GM12801 (cell line): ENCODE measurements around the gene OXLD1.

Experiments
- TF ChIP-seq, protein P1 (sequence below): IDR thresholded peaks from one replicate; pipeline ENCODE4 v1.5.1; 2011; ENCODE audit warnings: control low read depth; ENCODE audit not compliant: insufficient read length; ENCODE audit errors: extremely low read depth

OXLD1 gene

DNA sequence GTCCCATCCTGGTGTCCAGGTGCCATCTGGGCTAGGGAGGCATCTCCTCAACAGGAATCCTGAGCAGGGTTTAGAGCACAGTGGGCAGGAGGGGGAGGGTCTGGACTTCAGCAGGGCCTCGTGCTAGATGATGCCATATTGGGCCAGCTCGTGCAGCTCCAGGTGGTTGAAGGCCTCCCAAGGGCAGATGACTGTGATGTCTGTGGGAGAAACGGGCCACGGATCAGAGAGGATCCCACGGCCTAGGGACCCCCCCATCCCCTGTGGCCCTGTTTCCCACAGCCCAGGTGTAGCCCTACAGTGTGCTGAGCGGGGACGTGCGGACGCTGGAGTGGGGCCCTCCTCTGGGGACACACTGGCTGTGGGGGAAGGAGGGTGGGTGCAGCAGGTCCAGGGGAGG lies 15.5 kb downstream of the OXLD1 start:
- TF ChIP-seq, protein P1, sequence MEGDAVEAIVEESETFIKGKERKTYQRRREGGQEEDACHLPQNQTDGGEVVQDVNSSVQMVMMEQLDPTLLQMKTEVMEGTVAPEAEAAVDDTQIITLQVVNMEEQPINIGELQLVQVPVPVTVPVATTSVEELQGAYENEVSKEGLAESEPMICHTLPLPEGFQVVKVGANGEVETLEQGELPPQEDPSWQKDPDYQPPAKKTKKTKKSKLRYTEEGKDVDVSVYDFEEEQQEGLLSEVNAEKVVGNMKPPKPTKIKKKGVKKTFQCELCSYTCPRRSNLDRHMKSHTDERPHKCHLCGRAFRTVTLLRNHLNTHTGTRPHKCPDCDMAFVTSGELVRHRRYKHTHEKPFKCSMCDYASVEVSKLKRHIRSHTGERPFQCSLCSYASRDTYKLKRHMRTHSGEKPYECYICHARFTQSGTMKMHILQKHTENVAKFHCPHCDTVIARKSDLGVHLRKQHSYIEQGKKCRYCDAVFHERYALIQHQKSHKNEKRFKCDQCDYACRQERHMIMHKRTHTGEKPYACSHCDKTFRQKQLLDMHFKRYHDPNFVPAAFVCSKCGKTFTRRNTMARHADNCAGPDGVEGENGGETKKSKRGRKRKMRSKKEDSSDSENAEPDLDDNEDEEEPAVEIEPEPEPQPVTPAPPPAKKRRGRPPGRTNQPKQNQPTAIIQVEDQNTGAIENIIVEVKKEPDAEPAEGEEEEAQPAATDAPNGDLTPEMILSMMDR: no peak

DNA sequence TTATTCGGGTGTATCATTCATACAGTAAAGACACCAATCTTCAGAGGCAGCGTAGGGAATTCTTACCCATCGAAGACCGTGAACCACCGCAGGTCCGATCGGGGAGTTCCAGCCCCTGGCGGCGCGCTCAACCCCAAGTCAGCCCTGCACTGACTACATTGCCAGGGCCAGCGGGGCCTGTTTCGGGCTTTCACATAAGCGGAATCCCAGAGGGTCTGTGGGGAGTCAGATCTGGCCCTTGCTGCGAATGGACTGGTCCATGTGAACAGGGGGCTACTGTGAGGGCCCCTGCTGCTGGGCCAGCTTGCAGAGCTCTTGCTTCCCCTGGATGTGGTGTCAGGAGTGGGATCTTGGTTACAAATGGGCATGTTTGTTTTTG lies 17.7 kb downstream of the OXLD1 start:
- TF ChIP-seq, protein P1: no peak

DNA sequence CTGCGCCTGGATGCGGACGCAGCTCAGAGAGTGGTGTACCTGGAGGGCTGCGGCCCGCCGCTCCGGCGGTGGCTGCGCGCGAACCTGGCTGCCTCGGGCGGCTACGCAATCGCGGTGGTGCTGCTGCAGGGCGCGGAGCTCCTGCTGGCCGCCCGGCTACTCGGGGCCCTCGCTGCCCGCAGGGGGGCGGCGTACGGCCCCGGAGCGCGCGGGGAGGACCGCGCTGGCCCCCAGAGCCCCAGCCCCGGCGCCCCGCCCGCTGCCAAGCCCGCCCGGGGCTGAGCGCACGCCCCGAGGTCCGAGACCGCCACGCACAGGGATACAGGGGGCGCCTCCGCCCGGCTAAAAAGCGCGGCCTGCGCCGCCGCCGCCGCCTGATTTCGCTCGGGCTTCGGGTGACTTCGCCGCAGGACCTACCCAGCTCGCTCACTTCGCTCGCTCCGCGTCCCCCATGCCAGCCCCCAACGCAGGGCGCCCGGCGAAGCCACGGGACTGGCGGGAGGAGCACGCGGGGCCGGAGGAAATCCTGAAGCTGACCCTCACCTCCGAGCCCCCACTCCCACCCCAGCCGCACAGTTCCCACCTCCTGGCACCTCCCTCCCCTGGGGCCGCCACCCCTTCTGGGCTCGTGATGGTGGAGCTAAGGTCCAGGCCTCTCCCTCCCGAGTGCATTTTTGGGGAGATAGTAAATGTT lies 18.2 kb downstream of the OXLD1 start:
- TF ChIP-seq, protein P1: no peak

DNA sequence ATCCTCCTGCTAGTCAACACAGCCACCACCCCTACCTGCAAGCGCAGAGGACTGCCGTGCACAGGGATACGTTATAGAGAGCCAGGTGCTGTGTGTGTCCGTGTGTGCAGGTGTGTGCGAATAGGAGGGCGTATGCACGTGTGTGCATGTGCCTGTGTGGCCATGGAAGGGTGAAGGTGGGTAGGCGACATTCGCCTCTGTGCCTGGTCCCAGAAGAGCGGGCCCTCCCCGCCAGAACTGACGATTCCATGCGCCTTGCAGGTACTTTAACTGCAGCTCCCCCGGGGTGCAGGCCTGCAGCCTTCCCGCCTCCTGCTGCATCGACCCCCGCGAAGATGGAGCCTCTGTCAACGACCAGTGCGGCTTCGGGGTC lies 18.8 kb downstream of the OXLD1 start:
- TF ChIP-seq, protein P1: no peak

DNA sequence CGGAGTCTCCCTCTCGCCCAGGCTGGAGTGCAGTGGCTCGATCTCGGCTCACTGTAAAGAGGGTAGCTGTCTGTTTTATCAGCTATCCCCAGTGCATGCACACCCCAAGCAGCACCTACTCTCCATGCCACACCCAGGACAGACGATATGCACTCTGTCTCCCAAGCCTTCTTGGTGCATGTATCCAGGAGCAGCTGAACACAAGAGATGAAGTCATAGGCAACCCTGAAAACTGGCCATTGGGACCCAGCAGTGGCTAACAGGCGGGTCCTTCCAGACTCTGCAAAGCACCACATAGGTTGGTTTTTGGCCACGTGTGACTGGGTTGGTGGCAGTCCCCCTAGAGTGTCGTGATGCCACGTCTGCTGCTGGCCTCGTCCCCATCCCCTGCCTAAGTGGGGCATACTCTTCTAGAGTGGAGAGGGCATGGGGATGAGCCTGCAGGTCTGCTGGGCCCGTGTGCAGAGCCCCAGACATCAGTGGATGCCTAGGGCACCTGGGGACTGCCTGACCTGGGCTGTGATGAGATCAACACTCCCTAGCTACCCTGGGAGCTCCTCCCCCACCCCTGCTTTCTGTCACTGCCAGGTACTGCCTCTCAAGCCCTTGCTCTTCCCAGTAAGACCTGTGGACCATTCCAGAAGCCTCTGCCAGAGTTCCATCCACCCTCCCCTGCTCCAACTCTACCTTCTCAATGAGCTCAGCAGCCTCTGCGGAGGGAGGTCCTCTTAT lies 19.4 kb downstream of the OXLD1 start:
- TF ChIP-seq, protein P1: no peak

DNA sequence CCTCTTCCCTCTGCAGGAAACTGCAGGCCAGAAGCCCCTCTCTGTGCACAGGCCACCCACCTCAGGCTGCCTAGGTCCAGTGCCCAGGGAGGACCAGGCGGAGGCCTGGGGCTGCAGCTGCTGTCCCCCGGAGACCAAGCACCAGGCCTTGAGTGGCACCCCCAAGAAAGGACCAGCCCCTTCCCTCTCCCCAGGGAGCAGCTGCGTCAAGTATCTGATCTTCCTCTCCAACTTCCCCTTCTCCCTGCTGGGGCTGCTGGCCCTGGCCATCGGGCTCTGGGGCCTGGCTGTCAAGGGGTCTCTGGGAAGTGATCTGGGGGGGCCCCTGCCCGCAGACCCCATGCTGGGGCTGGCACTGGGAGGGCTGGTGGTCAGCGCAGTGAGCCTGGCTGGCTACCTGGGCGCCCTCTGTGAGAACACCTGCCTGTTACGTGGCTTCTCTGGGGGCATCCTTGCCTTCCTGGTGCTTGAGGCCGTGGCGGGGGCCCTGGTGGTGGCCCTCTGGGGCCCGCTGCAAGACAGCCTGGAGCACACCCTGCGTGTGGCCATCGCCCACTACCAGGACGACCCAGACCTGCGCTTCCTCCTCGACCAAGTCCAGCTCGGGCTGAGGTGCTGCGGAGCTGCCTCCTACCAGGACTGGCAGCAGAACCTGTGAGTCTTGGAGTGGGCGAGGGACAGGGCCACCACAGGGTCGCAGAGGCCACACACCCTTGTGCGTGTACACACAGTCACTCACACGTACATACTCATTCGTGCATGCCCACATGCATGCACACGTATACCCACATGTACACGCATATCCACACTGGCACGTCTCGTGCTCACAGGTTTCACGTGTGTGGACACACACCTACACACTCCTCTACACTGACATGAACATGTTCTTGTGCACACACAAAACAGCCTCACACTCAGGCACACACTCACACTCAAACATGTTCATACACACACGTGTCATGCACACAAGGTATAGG lies 21.1 kb downstream of the OXLD1 start:
- TF ChIP-seq, protein P1: no peak

DNA sequence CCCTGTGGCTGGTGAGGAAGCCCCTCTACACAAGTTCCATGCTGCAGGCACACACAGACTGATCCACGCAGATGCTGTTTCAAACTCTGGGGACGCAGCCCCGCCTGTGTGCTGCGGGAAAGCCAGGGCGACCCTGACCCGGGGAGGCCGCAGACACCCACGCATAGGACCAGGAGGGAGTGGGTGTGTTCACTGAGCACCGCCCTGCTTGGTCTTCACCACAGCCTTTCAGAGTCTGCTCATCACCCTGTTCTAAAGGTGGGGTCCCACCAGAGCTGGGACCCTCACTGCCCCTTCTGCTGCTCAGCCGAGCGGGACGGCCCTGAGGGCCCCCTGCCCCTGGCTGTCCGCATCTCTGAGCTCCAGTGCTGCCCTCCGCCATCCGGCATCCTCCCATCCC lies 21.9 kb downstream of the OXLD1 start:
- TF ChIP-seq, protein P1: no peak
